A204.1 (cell line): Measurements from ENCODE around the gene ABCB7.
"Not testable (repeated sequence)": the region's sequence is repeated elsewhere in the genome, so short reads cannot be mapped to it uniquely, and the experiment has no call there.

Experiments
- FAIRE-seq: peaks from 2 replicates; lab custom pipeline; 2012; peaks lifted over from hg19 to GRCh38; lab: Jason Lieb, UNC

ABCB7 gene

GRCh38 chrX:75096331-75096730 is 59.8 kb downstream of the ABCB7 start:
- no peak for FAIRE-seq

- FAIRE-seq, result no peak
Measured at GRCh38 chrX:75086731-75087195, 69.3 kb downstream of the ABCB7 start.

GRCh38 chrX:75084757-75085156 is 71.3 kb downstream of the ABCB7 start:
- FAIRE-seq, result no peak

- FAIRE-seq, result no peak
Measured at GRCh38 chrX:75076429-75076828, 79.7 kb downstream of the ABCB7 start.

- FAIRE-seq, result no peak
Measured at GRCh38 chrX:75074475-75074874, 81.6 kb downstream of the ABCB7 start.

GRCh38 chrX:75071334-75071733 is 84.7 kb downstream of the ABCB7 start:
- FAIRE-seq, result no peak

GRCh38 chrX:75067931-75068330 is 88.2 kb downstream of the ABCB7 start:
- no peak for FAIRE-seq

- no peak for FAIRE-seq
Measured at GRCh38 chrX:75061701-75062100, 94.4 kb downstream of the ABCB7 start.

- no peak for FAIRE-seq
Measured at GRCh38 chrX:75051047-75051446, 105.0 kb downstream of the ABCB7 start.

GRCh38 chrX:75045369-75045768 is 110.7 kb downstream of the ABCB7 start:
- no peak for FAIRE-seq

GRCh38 chrX:75044142-75044541 is 111.9 kb downstream of the ABCB7 start:
- FAIRE-seq, result not testable (repeated sequence)

- FAIRE-seq, result no peak
Measured at GRCh38 chrX:75038925-75039324, 117.2 kb downstream of the ABCB7 start.
